GM23338 (cell line): ENCODE results near the gene USP49. TPM values are rescaled to one million over a fixed set of nuclear protein-coding genes. Genes with fewer than 3 reads are reported as not detected.

Source experiments
- ATAC-seq: fragments of 200-7000 bp; cut with Tn5 transposase; 3 replicates; pipeline ENCODE4 v1.9.1; 2020
- DNase-seq: peaks from one replicate; pipeline ENCODE4 v3.0.0-alpha.2; 2015; ENCODE audit warnings: low spot score
- H2AFZ ChIP-seq: fragments of 200-600 bp; sonication (generic); 2 replicates; pipeline ENCODE4 v1.8.0; 2016; ENCODE audit warnings: antibody characterized with exemption, mild to moderate bottlenecking, moderate library complexity
- H3F3A ChIP-seq: fragments of 200-600 bp; sonication (generic); replicated peaks from 2 replicates; pipeline ENCODE4 v1.8.0; 2017; ENCODE audit warnings: antibody characterized with exemption, mixed run types, low read depth
- H3K27ac ChIP-seq: fragments of 200-600 bp; sonication (generic); 2 replicates; pipeline ENCODE4 v1.6.1; 2016; ENCODE audit warnings: low read depth
- H3K27me3 ChIP-seq: fragments of 200-600 bp; sonication (generic); 2 replicates; pipeline ENCODE4 v1.8.0; 2016; ENCODE audit warnings: mild to moderate bottlenecking, mixed run types, moderate library complexity; ENCODE audit not compliant: insufficient read depth
- H3K36me3 ChIP-seq: fragments of 200-600 bp; sonication (generic); 2 replicates; pipeline ENCODE4 v1.8.0; 2016; ENCODE audit warnings: mild to moderate bottlenecking; ENCODE audit not compliant: insufficient read depth
- H3K4me1 ChIP-seq: fragments of 200-600 bp; sonication (generic); 2 replicates; pipeline ENCODE4 v1.8.0; 2016; ENCODE audit warnings: mild to moderate bottlenecking, moderate library complexity; ENCODE audit not compliant: insufficient read depth
- H3K4me2 ChIP-seq: fragments of 200-600 bp; sonication (generic); 2 replicates; pipeline ENCODE4 v1.7.1; 2017; ENCODE audit warnings: mixed run types
- H3K4me3 ChIP-seq: fragments of 200-600 bp; sonication (generic); 2 replicates; pipeline ENCODE4 v1.6.1; 2016; ENCODE audit warnings: mixed run types
- H3K79me2 ChIP-seq: fragments of 200-600 bp; sonication (generic); replicated peaks from 2 replicates; pipeline ENCODE4 v1.8.0; 2017; ENCODE audit warnings: mild to moderate bottlenecking; ENCODE audit not compliant: insufficient read depth
- H3K9me2 ChIP-seq: fragments of 200-600 bp; sonication (generic); 2 replicates; pipeline ENCODE4 v1.8.0; 2017; ENCODE audit not compliant: insufficient read depth
- H4K20me1 ChIP-seq: fragments of 200-600 bp; sonication (generic); replicated peaks from 2 replicates; pipeline ENCODE4 v1.8.0; 2017; ENCODE audit warnings: mild to moderate bottlenecking; ENCODE audit not compliant: insufficient read depth
- H3K27ac Mint-ChIP-seq: 2 replicates; pipeline ENCODE4 v1.8.0; 2020; ENCODE audit warnings: inconsistent platforms, mild to moderate bottlenecking, moderate library complexity, mixed read lengths
- H3K27me3 Mint-ChIP-seq: 3 replicates; pipeline ENCODE4 v1.8.0; 2022; ENCODE audit warnings: low read depth, mild to moderate bottlenecking, moderate library complexity, mixed read lengths, inconsistent platforms; ENCODE audit not compliant: insufficient read depth, poor library complexity
- H3K36me3 Mint-ChIP-seq: 3 replicates; pipeline ENCODE4 v1.8.0; 2021; ENCODE audit warnings: low read depth, mild to moderate bottlenecking, inconsistent platforms, moderate library complexity, mixed read lengths
- H3K4me1 Mint-ChIP-seq: 3 replicates; pipeline ENCODE4 v1.8.0; 2020; ENCODE audit warnings: mild to moderate bottlenecking, inconsistent platforms, mixed read lengths
- H3K4me3 Mint-ChIP-seq: 3 replicates; pipeline ENCODE4 v1.8.0; 2021; ENCODE audit warnings: moderate library complexity, mild to moderate bottlenecking, inconsistent platforms, mixed read lengths
- H3K9me3 Mint-ChIP-seq: 3 replicates; pipeline ENCODE4 v1.8.0; 2020; ENCODE audit warnings: moderate library complexity, mild to moderate bottlenecking, inconsistent platforms, mixed read lengths
- CTCF ChIP-seq, 2 experiments: fragments of 200-600 bp in 1 of 2; sonication (generic) in 1 of 2; conservative IDR thresholded peaks; 2 replicates each; pipeline versions ENCODE4 v1.5.1 to v1.6.1; 2016 to 2017; ENCODE audit warnings: antibody characterized with exemption in 2 of 2, low read depth in 2 of 2, mild to moderate bottlenecking in 2 of 2, moderate library complexity in 1 of 2
- ETS1 ChIP-seq: IDR thresholded peaks from 2 replicates; pipeline ENCODE4 v1.6.1; 2016; ENCODE audit warnings: antibody characterized with exemption
- REST ChIP-seq: IDR thresholded peaks from one replicate; pipeline ENCODE4 v1.6.1; 2018; ENCODE audit warnings: antibody characterized with exemption; ENCODE audit not compliant: unreplicated experiment
- ZNF114 ChIP-seq: fragments of 250-450 bp; sonication (Bioruptor Pico); IDR thresholded peaks from 2 replicates; pipeline ENCODE4 v1.5.0; 2020; ENCODE audit warnings: mild to moderate bottlenecking, moderate library complexity
- polyA plus RNA-seq: library from polyadenylated mRNA; unstranded; fragments of >200 nt; fragmentation: Nextera tagmentation; extraction: Ambion mirVana; gene quantifications from 2 replicates; pipeline ENCODE4 v1.2.1, GENCODE V29; 2016
- total RNA-seq: library from RNA; depleted of rRNA; stranded (reverse); fragments of >200 nt; shearing (Covaris generic); gene quantifications from 2 replicates; pipeline ENCODE4 v1.2.3, GENCODE V29; 2014

USP49 gene
- total and polyA plus RNA-seq, 2 experiments from 2014 or later, result 5.9 to 21.5 TPM

- H2AFZ ChIP-seq, result no peak overlapping the region
- no peak overlapping the region for H3K4me3 Mint-ChIP-seq
Observed at GRCh38 chr6:41846666-41847237, 48.4 kb downstream of the USP49 start.

More at GRCh38 chr6:41846666-41847237, 48.4 kb downstream of the USP49 start:
- Histone ChIP-seq H4K20me1 (no peaks in the 10 kb centered on the region), H3K79me2 (no peaks in the 10 kb centered on the region), H3F3A (no peaks in the 10 kb centered on the region), H3K4me2 (no peak overlapping the region), H3K4me3 (no peak overlapping the region), H3K36me3 (no peaks in the 10 kb centered on the region), H3K4me1 (no peaks in the 10 kb centered on the region), H3K27ac (no peak overlapping the region), H3K27me3 (no peaks in the 10 kb centered on the region), H3K9me2 (no peaks in the 10 kb centered on the region)
- Mint-ChIP-seq H3K36me3 (no peaks in the 10 kb centered on the region), H3K27me3 (peaks cover 1% of the 10 kb centered on the region), H3K9me3 (no peaks in the 10 kb centered on the region), H3K4me1 (no peaks in the 10 kb centered on the region), H3K27ac (no peak overlapping the region)
- ATAC-seq, result peak; percentile 89
- DNase-seq, result peak; percentile 81
- TF ChIP-seq ETS1 (no peak), ZNF114 (no peak), REST (no peak), CTCF (conservative IDR thresholded peaks at IDR 0.05; ENCODE audit: low read depth in 2 of 2) (peak; percentile 83 to 87)
